Inferior parietal cortex (tissue), 1 donor: ENCODE results near the gene HLA-DOB.
"Not testable (repeated sequence)": the region's sequence is repeated elsewhere in the genome, so short reads cannot be mapped to it uniquely, and the experiment has no call there.

ENCODE experiments used
- DNase-seq: peaks from one replicate; pipeline ENCODE4 v3.0.0-alpha.2; 2016; ENCODE audit errors: extremely low spot score

HLA-DOB gene

DNA sequence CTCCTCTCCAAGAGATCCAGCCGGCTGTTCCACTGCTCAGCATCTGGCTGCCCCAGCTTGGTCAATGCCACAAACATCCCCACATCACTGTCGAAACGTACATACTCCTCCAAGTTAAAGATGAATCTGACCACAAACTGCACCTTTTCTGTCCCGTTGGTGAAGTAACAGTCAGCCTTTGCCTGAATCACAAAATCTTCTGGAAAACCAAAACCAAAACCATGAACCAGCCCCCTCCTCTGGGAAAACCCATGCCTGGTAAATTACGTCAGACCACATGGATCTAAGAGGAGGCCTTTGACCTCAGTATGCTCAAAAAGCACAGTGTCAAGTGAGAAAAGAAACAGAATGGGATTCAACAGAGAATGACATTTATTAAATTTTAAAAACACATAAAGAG, 1.7 kb downstream of the HLA-DOB start:
- no peak for DNase-seq

DNA sequence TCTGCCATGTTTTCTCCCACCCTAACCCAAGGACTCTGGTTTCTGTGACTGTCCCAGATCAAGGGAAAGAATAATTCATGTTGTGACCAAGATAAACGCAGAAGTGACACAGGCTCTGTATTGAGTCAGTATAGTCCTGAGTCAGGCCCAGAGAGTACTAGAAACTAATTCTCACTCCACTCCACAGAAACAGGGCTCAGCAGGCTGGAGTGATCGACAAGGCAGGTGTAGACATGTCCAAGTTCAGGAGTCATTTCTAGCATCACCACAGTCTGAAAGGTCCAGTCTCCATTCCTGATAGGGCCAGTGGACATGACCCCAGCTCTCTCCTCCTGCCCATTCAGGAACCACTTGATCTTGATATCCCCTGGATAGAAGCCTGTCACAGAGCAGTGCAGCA, 2.7 kb downstream of the HLA-DOB start:
- DNase-seq = no peak

DNA sequence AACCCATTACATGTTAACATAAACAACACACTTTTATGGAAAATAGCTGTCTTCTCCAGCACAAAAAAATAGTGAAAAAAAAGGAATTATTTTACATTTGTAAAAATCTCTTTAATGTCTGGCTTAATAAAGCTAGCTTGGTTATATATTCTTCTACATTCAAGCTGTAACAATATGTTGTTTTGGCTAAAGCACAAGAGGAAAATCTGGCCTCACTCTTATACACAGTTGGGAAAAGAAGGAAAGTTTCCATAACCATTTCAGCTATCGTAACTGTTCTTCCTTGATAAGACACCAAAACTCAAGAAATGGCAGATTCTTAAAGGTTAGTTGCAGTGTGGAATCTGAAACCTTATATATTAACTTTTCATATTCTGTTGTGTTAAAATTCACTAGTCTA, 7.6 kb downstream of the HLA-DOB start:
- no peak for DNase-seq

DNA sequence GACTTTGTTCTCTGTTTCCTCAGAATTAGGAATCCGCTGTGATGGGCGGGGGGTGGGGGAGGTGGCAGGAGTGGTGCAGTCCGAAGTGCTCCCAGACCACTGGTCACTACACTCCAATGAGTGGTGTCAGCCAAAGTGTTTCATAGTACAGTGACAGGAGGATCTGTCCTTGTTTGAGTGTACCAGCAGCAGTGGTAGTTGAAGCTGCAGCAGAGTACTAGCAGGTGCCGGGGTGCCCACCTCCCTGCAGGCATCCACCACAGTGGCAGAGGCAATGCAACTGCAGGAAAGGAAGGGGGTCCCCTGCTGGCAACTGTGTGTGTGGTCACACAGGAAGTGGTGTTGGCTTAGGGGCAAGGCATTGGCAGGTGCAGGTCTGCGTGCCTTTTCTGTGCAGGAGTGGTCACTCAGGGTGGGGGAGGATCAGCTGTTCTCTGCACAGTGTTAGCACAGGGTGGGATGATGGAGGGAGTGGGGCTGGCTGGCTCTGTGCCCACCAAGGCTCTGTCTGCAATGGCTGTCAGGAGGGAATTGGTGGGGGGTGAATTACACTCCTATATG, 9.7 kb downstream of the HLA-DOB start:
- DNase-seq = no peak

DNA sequence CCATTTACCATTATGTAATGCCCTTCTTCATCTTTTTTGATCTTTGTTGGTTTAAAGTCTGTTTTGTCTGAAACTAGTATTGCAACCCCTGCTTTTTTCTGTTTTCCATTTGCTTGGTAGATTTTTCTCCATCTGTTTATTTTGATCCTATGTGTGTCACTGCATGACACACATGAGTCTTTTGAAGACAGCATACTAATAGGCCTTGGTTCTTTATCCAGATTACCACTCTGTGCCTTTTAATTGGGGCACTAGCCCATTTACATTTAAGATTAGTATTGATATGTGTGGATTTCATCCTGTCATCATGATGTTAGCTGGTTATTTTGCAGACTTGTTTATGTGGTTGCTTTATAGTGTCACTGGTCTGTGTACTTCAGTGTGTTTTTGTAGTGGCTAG, 11.4 kb downstream of the HLA-DOB start:
- not testable (repeated sequence) for DNase-seq

DNA sequence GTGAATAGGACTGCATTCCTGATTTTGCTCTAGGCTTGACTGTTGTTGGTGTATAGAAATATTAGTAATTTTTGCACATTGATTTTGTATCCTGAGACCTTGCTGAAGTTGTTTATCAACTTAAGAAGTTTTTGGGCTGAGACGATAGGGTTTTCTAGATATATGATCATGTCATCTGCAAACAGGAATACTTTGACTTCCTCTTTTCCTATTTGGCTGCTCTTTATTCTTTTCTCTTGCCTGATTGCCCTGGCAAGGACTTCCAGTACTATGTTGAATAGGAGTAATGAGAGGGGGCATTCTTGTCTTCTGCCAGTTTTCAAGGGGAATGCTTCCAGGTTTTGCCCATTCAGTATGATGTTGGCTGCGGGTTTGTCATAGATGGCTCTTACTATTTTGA, 13.4 kb downstream of the HLA-DOB start:
- DNase-seq = no peak

DNA sequence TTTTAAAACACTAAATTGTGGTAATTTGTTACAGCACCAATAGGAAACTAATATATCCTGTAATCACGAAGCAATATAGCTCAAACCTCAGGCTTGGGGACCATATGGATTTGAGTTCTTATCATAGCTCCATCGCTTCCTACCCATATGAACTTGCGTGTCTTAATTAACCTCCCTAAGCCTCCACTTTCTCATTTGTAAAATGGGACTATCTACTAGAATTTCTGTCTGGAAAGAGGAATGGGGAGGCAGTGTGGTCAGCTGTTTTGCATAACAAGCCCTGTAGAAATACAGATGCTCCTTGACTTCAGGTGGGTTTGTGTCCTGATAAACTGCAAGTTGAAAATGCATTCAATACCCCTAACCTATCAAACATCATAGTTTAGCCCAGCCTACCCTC, 17.1 kb downstream of the HLA-DOB start:
- no peak for DNase-seq

DNA sequence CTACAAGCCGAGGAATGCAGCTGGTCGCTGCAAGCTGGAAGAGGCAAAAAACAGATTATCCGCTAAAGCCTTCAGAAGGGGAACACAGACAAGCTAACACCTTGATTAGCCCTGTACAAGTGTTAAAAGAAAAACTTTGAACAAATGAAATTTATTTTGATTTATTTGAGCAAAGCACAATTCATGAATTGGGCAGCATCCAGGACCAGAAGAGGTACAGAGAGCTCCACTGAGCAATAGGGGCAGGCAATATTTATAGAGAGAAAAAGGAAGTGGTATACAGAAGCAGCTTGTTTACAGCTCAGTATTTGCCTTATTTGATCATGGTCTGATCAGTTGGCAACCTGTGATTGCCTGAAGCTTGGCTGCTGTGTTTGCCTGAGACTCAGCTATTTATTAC, 17.6 kb downstream of the HLA-DOB start:
- no peak for DNase-seq

DNA sequence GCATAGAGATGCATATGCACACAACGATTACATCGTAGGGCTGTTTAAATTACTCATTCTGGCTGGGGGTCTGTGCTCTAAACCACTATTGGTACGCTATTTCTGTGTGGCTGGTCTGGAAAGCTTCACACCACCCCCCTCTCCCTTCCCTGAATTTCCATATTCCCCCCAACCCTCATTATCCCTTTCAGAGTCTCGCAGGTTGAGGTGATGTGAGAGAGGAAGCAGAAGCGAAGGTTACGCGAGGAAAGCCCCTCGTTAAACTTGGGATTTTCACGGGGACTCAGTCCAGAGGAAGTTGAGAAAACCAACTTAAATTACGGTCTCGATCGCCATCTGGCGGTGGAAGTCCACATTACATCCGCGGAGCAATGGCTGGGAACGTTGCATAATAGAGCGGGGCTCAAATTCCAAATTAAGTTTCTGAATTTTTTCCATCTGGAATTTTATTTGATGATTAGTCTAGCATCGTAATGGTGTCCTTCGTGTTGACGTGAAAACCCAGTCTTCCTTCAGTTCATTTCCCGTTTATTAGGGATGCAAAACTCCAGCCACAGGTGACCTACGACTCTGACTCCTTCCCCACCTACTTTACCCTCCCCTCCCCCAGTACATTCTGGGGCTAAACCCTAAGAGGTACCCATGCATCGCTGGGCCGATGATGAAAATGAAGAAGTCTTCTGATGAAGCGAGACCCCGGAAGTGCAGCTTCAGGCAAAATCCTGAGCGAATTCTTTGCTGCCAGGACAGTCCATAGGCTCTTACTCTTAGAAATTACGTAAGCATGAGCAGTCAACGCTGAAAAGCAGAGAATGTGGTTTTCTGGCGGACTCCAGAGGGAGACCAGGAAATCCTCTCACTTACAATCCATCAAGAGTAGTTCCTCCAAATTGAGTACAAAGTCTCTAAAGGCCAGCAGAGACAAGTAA, 19.7 kb downstream of the HLA-DOB start:
- DNase-seq = peak; percentile 89

DNA sequence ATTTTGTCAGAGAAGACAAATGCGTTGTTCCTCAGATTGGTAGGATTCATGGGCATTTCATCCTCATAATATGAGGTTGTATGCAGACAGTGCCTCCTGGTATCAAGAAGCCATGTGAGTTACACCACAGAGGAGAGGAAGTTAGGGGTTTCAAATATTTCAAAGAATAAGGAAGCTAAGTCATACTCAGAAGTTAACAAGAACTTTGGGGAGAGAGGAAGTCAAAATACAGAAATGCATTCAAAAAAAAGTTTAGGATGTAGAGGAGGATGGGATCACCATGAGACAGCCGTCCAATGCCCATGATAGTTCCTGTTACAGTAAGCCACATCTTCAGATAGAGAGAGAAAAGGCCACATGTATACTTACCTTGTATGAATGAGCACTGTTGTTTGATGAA, 22.3 kb downstream of the HLA-DOB start:
- DNase-seq = no peak

DNA sequence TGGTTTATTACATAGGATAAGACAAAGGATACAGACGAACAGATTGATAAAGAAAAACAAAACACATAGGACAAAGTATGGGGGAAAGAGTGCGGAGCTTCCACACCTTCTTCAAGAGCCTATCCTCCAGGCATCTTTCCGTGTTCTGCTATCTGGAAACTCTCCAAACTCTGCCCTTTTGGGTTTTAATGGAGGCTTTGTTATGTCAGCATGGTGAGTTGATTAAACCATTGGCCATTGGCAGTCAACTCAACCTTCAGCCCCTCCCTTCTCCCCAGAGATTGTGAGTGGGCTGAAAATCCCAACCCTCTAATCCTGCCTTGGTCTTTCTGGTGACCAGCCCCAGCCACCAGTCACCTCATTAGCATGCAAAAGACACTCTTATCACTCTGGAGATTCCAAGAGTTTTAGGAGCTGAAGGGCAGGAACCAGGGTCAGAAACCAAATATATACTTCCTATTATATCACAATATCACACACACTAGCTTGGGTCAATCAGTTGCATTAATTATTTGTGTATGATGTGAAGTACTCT, 23.8 kb downstream of the HLA-DOB start:
- DNase-seq = no peak

DNA sequence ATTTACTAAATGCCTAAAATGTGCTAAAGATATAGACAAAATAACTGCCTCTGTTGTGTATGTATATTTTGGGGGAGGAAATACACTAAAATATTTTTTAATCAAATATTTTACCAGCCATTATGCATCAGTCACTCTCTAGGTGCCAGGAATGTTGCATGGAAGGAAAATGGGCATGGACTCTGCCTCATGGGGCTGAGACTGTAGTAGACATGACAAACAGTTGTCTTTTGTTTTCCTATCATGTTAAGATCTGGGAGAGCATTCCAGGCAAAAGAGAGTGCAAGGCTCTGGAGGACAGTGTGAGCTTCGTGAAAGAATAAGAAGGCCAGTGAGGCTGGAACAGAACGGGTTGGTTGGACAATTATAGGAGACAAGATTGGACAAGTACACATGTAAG, 26.5 kb downstream of the HLA-DOB start:
- DNase-seq = no peak

DNA sequence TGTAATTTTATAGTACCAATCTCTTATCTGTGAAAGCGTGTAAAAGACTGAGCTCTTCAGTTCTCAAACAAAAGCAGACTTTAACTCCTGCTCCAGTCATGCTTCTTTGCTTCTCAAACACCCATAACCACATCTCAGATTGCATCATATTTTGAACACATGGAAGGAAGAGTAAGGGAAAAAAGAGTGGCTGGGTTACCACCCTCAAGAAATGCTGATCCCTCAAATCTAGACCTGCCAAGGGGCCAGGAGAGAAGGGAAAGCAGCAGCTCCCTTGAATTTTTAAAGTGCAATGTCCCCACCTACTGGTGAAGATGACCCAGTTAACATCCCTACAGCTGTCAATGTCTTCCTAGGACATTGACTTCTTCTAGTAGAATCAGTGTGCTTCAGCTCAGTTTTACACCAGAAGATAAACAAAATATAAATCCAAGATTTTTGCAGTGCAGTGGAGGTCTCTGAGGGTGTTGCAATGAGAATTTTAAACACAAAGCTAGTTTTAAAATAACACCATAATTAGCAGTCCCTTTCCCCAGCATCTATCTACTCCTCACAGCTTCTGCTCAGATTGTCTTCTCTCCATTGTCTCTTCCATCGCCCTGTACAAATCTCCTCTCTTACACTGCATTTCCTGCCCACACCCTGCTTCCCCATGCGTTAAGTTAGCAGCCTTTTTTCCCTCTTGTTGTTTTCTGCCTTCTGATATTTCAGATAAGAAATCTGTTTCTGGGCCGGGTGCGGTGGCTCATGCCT, 30.8 kb downstream of the HLA-DOB start:
- peak; percentile 65 for DNase-seq

DNA sequence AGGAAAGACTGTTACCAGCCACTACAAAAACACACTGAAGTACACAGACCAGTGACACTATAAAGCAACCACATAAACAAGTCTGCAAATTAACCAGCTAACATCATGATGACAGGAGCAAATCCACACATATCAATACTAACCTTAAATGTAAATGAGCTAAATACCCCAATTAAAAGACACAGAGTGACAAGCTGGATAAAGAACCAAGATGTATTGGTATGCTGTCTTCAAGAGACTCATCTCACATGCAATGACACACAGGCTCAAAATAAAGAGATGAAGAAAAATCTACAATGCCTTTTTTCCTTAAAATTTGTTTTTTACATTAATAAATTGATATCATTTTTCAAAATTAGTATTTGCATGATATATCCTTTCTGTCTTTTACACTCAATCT, 33.9 kb downstream of the HLA-DOB start:
- not testable (repeated sequence) for DNase-seq

DNA sequence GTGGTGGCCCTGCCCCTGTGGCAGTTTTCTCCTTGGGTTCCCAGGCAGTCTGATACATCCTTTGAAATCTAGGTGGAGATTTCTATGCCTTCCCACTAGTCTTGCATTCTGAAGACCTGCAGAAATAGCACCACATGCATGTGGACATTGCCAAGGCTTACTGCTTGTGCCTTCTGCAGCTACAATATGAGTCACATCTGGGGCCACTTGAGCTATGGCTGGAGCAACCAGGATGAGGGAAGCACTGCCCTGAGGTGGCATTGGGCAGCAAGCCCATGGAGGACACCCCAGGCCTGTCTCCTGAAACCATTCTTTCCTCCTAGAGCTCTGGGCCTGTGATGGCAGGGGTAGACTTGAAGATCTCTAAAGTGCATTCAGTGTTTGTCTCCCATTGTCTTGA, 37.8 kb downstream of the HLA-DOB start:
- DNase-seq = no peak

DNA sequence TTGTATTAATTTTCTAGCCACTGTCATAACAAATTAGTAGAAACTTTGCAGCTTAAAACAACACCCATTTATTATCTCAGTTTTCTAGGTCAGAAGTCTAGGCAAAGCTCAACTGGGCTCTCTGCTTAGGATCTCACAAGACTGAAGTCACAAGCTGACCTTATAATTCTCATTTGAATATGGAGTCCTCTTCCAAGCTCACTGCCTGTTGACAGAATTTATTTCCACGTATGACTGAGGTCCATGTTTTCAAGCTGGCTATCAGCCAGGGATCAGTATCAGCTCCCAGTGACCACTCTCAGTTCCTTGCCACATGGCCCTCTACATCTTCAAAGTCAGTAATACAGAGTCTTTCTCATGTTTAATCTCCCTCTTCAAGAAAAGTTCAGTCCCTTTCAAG, 41.7 kb downstream of the HLA-DOB start:
- DNase-seq = no peak

DNA sequence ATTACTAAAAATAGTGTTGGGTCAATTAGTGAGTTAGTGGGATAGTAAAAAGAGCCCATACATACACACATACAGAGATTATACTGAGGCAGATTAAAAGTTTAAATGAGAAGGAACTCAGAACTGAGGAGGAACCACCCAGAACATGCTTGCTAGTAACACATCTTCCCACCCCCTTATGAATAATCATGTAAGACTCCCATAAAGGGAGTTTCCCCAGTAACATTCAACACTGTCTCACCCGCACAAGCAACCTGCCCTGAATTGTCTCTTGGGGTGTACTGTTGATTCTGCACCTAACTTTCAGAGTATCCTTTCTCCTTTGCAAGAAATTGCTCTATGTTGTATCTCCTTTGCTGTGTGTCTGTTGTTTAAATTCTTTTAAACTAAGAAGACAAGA, 42.4 kb downstream of the HLA-DOB start:
- DNase-seq = no peak

DNA sequence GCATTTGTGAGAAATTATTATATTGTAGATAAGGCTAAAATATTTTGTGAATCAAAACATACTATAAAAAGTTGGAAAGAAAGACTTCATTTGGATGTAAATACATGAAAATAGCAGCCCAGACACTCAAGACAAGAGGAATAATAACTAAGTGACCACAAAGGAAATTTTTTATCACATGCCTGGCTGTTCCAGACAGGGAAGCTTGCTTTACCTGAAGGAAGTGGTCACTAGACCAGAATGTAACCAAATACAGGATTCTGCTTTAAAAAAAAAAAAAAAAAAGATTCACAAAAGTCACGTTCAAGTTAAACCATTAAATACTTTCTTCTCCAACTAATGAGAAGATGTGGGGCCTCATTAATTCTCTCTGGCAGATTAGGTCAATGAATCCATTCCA, 44.1 kb downstream of the HLA-DOB start:
- DNase-seq = no peak

DNA sequence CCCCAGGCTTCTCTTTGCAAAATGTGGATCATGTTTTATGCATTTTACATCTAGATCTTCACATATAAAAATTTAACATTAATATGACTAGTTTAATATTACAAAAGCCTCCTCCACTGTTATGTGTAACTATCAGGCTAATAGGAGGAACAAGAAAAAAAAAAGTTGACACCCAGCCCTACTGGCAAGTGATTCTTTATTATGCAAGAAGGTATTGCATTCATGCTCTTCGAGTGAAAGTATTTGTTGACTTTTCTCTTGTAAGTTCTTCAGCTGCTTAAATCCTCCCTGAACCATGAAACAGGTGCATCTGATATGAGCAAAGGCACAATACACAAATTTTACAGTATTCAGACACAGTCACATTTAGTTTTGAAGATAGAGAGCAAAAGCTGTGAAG, 52.8 kb downstream of the HLA-DOB start:
- no peak for DNase-seq

DNA sequence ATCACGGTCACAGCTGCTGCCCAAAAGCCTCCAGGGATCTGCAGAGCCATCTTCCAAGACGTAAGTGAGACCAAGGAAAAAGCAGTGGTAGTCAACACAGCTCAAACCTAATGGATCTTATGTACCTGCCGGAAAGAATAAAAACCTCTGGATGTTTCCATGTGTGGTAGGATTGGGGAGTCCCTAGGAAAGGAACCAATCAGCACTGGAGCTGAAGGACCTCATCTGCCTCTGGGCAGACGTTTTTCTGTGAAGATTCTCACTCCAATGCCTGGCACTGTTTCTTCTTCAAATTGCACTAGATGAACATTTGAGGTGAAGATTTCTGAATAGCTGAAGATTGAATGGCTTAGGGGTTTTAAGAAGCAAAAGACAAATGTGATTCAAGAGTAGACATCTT, 53.4 kb downstream of the HLA-DOB start, which contains the start of gene HLA-DQB2:
Gene HLA-DQB2, minus strand, starts transcription at position 112 of the 400 bp plus-strand sequence. Its CDS starts 62 bp downstream, at position 50.
- no peak for DNase-seq
